K562 (cell line): ENCODE measurements around the gene MMAB. TPM values are rescaled to one million over a fixed set of nuclear protein-coding genes. Genes with fewer than 3 reads are reported as not detected.

Source experiments
- BACH1 ChIP-seq: fragments of 200-800 bp; sonication (Bioruptor generic); IDR thresholded peaks from 2 replicates; pipeline ENCODE4 v1.6.1; 2016; ENCODE audit warnings: missing genetic modification characterization, missing compliant biosample characterization
- CHCHD3 ChIP-seq: fragments of 250-450 bp; sonication (Bioruptor Pico); IDR thresholded peaks from 2 replicates; pipeline ENCODE4 v2.1.2; 2022; ENCODE audit warnings: mild to moderate bottlenecking
- CHD1 ChIP-seq: fragments of 200-600 bp; sonication (generic); IDR thresholded peaks from one replicate; pipeline ENCODE4 v1.6.1; 2012; ENCODE audit warnings: mild to moderate bottlenecking, moderate library complexity, low read length, inconsistent platforms
- HNRNPK ChIP-seq: fragments of 200-400 bp; formaldehyde crosslinking; IDR thresholded peaks from one replicate; pipeline ENCODE4 v1.6.1; 2018; ENCODE audit warnings: mild to moderate bottlenecking, low read depth, low read length; ENCODE audit not compliant: poor library complexity, severe bottlenecking
- IFI16 ChIP-seq: fragments of 250-450 bp; sonication (Bioruptor Pico); IDR thresholded peaks from 2 replicates; pipeline ENCODE4 v2.1.2; 2022; ENCODE audit warnings: mild to moderate bottlenecking, inconsistent platforms
- JUND ChIP-seq, 2 experiments: IDR thresholded peaks; 2 replicates in 1 of 2; 3 replicates in 1 of 2; pipeline ENCODE4 v1.6.1; 2011; ENCODE audit warnings: borderline replicate concordance in 2 of 2, low read depth in 2 of 2, low read length in 2 of 2, improper control_type of control experiment in 1 of 2, missing biosample characterization in 1 of 2, missing genetic modification characterization in 1 of 2, missing genetic modification reagents in 1 of 2
- KAT2B ChIP-seq: IDR thresholded peaks from one replicate; pipeline ENCODE4 v1.6.1; 2012; ENCODE audit warnings: low read depth, mild to moderate bottlenecking, control low read depth, inconsistent platforms, low read length, moderate library complexity
- MGA ChIP-seq: fragments of 450-650 bp; IDR thresholded peaks from 2 replicates; pipeline ENCODE4 v1.6.1; 2016; ENCODE audit warnings: mild to moderate bottlenecking, moderate library complexity
- NEUROD1 ChIP-seq: fragments of 150-350 bp; IDR thresholded peaks from 2 replicates; pipeline ENCODE4 v1.6.1; 2014; ENCODE audit warnings: borderline replicate concordance, low read length, low read depth; ENCODE audit not compliant: partially characterized antibody
- NFE2 ChIP-seq: IDR thresholded peaks from 2 replicates; pipeline ENCODE4 v1.6.1; 2014; ENCODE audit warnings: antibody characterized with exemption, low read depth
- NFIC ChIP-seq: fragments of 450-650 bp; IDR thresholded peaks from 2 replicates; pipeline ENCODE4 v1.6.1; 2017; ENCODE audit warnings: mild to moderate bottlenecking, inconsistent platforms
- ZBTB17 ChIP-seq: fragments of 450-650 bp; formaldehyde crosslinking; IDR thresholded peaks from 2 replicates; pipeline ENCODE4 v1.4.0; 2020; ENCODE audit warnings: mild to moderate bottlenecking
- ZNF507 ChIP-seq: conservative IDR thresholded peaks from 2 replicates; pipeline ENCODE4 v1.6.1; 2017; ENCODE audit warnings: missing genetic modification characterization, missing compliant biosample characterization
- ZNF668 ChIP-seq: fragments of 250-450 bp; sonication (Bioruptor Pico); IDR thresholded peaks from 2 replicates; pipeline ENCODE4 v1.8.0; 2022; ENCODE audit warnings: mild to moderate bottlenecking, inconsistent platforms
- ZNF766 ChIP-seq: fragments of 200-800 bp; sonication (Bioruptor generic); conservative IDR thresholded peaks from 2 replicates; pipeline ENCODE4 v1.6.1; 2016; ENCODE audit warnings: missing genetic modification characterization, missing compliant biosample characterization
- ZNF77 ChIP-seq: fragments of 250-450 bp; sonication (Bioruptor Pico); IDR thresholded peaks from 2 replicates; pipeline ENCODE4 v1.5.0; 2020
- polyA plus RNA-seq, 8 experiments: library from polyadenylated mRNA; depleted of rRNA in 4 of 8; stranded (reverse) in 5 of 8; unstranded in 3 of 8; fragments of >200 nt; fragmentation: Nextera tagmentation in 2 of 8; fragmentation: Illumina TruSeq in 1 of 8; extraction: Ambion mirVana in 2 of 8; extraction: Trizol in 1 of 8; gene quantifications; 2 replicates each; pipeline versions ENCODE4 v1.2.1 to v1.2.3, GENCODE V29; 2011 to 2014; ENCODE audit warnings: inconsistent platforms in 1 of 8, missing spikeins in 1 of 8
- total RNA-seq, 7 experiments: library from RNA; depleted of rRNA in 6 of 7; stranded (reverse); fragments of >200 nt in 6 of 7; fragmentation: Illumina TruSeq in 2 of 7; extraction: Trizol in 2 of 7; gene quantifications; 2 replicates each; pipeline versions ENCODE4 v1.2.1 to v1.2.3, GENCODE V29; 2011 to 2021; ENCODE audit warnings: low replicate concordance in 1 of 7
- TF ChIP-seq, protein P1 (sequence below), 2 experiments: fragments of 250-450 bp in 1 of 2; fragments of 450-650 bp in 1 of 2; sonication (Bioruptor Pico) in 1 of 2; IDR thresholded peaks; 2 replicates each; pipeline versions ENCODE4 v1.6.1 to v1.8.0; 2016 to 2021; ENCODE audit warnings: mild to moderate bottlenecking in 2 of 2, moderate library complexity in 2 of 2, missing compliant biosample characterization in 1 of 2, missing genetic modification characterization in 1 of 2

Gene MMAB
- total and polyA plus RNA-seq, 9 of the 15 experiments (the other 6 are each of a cell fraction or from before 2014, with no cell fraction given), result 9.5 to 76.1 (median 46.2) TPM

- TF ChIP-seq HNRNPK (no peak), NEUROD1 (no peak), CHD1 (no peak), KAT2B (no peak), CHCHD3 (no peak), NFIC (0 out of 2 replicates have a peak, but pooled peaks have one; percentile 12), MGA (no peak), ZNF668 (CRISPR knock-in tag) (no peak), JUND (IDR thresholded peaks at IDR 0.05; ENCODE audit: borderline replicate concordance, low read depth, low read length) (peak; percentile 61), JUND (tag; IDR thresholded peaks at IDR 0.05; ENCODE audit: borderline replicate concordance, low read depth, low read length) (no peak; the same call in 2 of the 3 replicates), ZNF77 (no peak), IFI16 (no peak), BACH1 (tag) (no peak), ZBTB17 (CRISPR knock-in tag) (no peak), ZNF507 (tag) (no peak), NFE2 (no peak), ZNF766 (no peak)
- TF ChIP-seq, protein P1, sequence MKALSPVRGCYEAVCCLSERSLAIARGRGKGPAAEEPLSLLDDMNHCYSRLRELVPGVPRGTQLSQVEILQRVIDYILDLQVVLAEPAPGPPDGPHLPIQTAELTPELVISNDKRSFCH (CRISPR knock-in tag; IDR thresholded peaks at IDR 0.05), result no peak
- TF ChIP-seq, protein P1 (tag; IDR thresholded peaks at IDR 0.05), result no peak
These were observed 24.6 kb upstream of the MMAB start (continued) for GRCh38 chr12:109597795-109598427.
